NCI-H1048 (cell line): Measurements from ENCODE around the gene ILK.

ENCODE experiments used
- DNase-seq: peaks from one replicate; lab custom pipeline; 2025; lab: John Stamatoyannopoulos, UW

ILK gene

DNA sequence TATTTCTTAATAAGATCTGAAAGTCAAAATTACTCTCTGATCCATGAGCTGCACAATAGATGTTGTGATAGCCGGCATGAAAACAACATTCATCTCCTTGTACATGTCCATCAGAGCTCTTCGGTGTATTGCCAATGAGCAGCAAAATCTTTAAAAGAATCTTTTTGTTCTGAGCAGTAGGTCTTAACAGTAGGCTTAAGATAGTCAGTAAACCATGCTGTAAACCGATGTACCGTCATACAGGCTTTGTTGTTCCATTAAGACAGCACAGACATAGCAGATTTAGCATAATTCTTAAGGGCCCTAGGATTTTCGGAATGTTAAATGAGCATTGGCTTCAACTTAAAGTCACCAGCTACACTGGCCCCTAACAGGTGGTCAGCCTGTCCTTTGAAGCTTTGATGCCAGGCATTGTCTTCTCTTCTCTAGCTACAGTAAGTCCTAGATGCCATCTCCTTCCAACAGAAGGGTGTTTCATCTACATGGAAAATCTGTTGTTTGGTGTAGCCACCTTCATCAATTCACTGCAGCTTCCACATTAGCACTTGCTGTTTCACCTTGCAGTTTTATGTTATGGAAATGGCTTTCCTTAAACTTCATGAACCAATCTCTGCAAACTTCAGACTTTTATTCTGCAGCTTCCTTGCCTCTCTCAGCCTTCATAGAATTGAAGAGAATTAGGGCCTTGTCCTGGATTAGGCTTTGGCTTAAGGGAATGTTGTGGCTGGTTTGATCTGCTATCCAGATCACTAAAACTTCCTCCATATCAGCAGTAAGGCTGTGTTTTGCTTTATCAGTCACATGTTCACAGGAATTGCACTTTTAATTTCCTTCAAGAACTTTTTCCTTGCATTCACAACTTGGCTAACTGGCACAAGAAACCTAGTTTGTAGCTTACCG lies 28.5 kb upstream of the ILK start:
- no peak for DNase-seq

DNA sequence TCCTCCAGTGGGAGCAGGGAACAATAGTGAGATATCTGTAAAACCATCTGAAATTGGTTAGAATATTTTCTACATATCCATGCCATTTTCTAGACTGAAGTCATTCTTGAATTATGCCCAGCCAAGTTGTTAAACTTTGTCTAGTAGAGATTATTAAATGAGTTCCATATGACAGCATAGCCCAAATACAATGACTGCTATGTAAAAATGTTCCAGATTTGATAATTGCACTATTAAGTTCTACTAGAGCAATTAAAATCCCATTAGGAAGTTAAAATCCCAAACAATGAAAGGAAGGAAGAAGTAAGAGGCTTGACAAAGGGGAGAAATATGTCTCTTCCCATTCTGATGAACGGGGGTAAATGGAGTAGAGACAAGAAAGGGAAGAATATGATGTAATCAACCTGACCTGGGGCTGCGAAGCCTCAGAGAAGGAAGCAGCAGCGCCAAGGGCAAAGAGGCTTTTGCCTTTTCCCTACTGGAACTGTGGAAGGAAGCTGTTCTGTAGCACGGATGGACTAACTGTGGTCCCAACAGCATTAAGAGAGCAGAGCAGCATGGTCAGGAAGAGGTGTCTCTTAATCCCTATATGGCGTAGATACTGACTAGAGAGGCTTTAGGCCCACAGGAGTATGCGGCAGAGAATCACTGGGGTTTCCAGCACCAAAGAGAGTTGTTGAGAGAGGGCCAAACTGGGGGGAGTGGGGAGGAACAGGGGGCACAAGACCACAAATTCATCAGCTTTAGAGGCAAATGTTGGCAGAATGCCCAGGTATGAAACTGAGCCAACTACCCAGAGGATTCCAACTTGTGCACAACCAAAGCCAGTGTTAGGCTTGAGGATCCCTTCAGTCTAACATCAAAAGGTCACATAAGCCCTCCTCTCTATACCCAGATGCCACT lies 26.9 kb upstream of the ILK start:
- DNase-seq, result no peak

DNA sequence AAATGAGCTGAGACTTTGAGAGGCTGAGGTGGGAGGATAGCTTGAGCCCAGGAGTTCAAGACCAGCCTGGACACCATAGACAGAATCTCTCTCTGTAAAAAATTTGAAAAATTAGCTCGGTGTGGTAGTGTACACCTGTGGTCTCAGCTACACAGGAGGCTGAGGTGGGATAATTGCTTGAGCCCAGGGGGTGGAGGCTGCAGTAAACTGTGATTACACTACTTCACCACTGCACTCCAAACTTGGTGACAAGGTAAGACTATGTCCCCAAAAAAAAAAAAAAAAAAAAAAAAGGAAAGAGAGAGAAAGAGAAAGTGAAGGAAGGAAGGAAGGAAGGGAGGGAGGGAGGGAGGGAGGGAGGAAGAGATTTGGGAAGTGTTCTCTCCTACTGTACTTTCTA lies 25.4 kb upstream of the ILK start:
- no peak for DNase-seq

DNA sequence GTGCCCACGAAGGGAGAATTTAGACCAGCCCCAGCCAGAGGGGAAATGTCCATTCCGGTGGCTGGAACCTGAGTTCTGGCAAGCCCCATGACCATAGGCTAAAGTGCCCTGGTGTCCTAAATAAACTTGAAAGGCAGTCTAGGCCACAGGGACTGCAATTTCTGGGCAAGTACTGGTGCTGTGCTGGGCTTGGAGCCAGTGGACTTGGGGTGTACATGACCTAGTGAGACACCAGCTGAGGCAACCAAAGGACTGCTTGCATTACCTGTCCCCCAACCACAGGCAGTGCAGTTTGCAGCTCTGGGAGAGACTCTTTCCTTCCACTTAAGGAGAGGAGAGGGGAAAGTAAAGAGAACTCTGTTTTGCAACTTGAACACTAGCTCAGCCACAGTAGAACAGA lies 23.9 kb upstream of the ILK start:
- DNase-seq, result no peak

DNA sequence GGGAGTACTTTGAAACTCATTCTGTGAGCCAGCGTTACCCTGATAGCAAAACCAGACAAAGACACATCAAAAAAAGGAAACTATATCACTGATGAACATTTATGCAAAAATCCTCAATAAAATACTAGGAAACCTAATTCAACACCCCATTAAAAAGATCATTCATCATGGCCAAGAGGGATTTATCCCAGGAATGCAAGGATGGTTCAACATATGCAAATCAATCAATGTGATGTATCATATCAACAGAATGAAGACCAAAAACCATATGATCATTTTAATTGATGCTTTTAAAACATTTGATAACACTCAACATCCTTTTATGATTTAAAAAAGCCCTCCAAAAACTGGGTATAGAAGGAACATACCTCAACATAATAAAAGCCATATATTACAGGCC lies 20.0 kb upstream of the ILK start:
- DNase-seq, result no peak

DNA sequence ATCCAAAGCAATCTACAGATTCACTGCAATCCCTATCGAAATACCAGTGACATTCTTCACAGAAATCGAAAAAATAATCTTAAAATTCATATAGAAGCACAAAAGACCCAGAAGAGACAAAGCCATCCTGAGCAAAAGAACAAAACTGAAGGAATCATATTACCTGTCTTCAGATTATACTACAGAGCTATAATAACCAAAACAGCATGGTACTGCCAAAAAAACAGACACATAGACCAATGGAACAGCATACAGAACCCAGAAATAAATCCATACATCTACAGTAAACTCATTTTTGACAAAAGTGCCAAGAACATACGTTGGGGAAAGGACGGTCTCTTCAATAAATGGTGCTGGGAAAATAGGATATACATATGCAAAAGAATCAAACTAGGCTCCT lies 19.0 kb upstream of the ILK start:
- DNase-seq, result no peak

DNA sequence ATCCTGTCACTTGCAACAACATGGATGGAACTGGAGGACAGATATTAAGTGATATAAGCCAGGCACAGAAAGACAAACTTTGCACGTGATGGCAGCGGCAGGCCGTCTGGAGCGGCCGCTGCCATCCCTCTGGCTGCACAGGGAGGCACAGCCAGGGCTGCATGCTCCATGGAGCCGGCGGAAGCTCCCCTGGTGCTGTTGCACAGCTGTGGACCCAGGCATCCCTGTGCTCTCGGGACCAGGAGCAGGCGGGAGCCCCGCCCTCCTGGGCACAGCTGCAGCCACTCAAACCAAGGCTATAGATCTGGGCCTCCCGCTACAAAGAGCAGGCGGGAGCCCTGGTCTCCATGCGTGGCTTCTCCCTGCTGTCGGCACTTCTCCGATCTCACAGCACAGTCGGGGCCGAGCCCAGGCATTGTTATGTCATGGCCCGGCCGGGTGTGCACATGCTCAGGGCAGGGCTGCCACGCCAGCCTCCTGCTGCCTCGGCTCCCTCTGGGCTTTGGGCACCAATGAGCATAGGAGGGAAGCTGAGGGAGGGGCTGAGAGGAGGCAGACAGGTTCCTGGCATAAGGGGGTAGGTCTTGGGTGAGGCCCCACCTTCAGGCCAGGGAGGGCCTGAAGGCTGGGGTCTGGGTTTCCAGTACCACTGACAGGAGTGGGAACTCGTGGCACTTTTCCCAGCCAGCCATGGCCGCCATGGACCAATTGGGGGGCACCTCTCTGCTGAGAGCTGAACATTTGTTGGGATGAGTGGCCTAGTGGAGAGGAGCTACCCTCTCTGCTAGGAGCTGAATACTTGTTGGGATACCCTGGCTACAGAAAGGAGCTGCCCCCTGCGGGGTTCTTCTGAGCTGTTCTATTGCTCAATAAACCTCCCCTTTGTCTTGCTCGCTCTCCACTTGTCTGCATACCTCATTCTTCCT lies 16.9 kb upstream of the ILK start:
- no peak for DNase-seq

DNA sequence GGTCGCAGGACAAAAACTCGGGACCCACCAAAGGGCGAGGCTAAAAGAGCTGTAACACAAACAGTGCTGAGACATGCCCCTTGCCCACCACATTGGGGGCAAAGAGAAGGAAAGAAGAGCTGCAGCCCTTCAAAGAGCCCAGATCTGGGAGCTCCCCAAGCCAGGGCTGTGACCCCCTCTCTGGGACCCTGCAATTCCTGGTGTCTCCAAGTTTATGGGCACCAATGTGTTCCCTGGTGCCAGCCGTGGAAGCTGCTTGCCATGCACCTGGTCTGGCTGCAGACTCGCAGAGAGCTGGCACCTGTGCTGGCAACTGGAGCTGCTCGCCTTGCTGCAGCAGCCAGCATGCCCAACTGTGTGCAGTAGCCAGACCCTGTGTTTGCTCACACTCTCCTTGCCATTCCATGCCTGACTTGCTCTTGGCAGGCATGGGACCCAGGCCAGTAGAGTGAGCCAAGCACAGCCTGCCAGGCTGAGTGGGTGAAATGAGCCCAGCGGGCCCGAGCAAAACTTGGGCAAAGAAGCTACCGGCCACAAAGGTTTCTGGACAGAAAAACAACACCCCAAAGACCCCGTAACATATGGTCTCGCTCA lies 16.1 kb upstream of the ILK start:
- no peak for DNase-seq

DNA sequence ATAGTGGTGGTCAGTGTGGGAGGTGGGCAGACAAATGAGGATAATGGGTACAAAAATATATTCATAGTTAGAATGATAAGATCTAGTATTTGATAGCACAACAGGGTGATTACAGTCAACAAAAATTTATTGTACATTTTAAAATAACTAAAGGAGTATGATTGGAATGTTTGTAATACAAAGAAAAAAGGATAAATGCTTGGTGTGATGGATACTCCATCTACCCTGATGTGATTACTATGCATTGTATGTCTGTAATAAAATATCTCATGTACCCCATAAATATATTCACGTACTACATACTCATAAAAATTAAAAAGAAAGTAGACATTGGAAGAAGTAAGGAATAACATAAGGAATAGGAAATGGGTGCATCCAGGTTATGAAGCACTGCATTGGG lies 15.6 kb upstream of the ILK start:
- DNase-seq, result no peak

DNA sequence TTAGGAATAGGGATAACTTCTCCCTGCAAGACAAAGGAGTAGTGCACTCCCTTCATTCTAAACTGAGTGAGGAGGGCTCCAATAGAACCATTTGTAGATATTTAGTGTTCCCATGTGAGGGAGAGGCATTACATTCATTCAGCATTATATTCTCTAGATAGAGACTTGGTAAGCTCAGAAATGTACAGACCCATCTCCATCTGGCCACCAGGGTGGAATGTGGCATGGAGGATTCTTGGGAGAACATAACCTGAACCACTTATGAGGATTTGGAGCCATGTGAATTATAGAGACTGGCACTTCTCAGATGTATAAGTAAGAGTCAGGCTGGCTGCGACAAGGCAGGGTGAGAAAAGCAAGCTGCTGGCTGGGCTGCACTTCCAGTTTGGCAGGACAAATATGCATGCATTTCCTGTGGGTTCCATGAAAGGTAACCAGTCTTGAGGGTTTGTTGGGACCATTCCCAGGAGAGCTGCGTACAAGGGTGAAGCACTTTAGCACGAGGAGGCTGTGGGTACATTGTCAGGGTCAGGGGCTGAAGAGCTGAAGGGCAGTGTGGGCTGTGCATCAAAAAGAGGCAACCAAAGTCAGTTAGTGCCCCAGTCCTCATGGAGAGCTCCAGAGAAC lies 9.3 kb upstream of the ILK start:
- DNase-seq, result no peak

DNA sequence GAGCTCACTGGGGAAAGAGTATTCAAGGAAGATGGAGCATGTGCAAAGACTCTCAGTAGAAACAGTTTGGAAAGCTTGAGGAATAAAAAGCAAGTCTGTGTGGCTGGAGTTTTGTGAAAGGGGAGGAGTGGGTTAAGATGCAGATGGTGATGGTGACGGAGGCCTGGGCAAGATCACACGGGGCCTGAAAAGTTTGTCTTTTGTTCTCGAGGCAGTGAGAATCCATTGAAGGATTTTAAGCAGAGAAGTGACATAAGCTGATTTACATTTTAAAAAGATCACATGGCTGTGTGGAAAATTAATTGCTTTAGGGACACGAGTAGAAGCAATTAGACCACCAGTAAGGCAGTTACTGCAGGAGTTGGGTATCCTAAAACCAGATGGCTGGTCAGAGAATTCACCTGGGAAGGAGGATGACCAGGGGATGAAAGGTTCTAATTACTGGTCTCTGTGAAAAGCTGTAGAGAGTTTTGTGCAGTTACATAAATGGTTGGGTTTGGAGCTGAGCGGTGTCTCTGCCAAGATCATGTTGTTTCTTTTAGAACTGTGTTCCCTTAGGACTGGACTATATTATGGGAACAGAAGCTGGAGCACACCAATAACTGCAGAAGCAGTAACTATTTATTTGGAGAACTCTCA lies 7.2 kb upstream of the ILK start:
- DNase-seq, result no peak

DNA sequence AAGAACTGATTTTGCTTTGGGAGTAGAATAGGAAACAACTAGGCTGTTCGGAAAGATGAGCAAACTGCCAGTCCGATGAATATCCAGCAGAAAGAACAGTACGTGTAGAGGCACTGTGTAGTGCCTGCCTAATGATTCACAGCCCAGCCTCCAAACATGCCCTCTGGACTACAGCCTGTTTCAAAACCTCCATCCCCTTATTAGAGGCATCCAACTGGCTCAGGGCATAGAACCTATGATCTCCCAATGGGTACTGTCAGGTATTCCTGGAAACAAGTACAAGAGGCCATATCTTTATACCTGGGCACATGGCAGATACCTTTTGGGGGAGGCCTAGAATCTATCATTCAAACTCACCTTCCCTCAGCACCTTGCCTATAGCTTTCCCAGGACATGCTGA lies 5.0 kb upstream of the ILK start:
- DNase-seq, result no peak

DNA sequence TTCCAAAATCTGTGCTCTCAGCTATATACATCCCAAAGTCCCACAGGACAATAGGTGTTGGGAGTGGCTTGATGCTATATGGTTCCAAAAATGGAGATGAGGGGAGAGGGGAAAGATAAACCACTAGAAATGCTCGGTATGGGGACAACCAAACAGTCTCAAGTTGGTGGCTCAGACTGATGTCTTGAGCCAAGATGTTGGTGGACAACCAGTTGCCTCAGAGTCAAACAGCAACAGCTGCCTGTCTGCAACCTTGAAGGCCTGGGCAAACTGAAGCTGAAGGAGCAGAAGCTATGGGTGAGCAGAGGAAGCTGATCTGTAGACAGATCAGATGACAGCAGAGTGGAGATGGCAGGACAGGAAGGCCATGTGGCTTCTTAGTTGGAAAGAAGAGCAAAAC lies 4.1 kb upstream of the ILK start:
- no peak for DNase-seq

DNA sequence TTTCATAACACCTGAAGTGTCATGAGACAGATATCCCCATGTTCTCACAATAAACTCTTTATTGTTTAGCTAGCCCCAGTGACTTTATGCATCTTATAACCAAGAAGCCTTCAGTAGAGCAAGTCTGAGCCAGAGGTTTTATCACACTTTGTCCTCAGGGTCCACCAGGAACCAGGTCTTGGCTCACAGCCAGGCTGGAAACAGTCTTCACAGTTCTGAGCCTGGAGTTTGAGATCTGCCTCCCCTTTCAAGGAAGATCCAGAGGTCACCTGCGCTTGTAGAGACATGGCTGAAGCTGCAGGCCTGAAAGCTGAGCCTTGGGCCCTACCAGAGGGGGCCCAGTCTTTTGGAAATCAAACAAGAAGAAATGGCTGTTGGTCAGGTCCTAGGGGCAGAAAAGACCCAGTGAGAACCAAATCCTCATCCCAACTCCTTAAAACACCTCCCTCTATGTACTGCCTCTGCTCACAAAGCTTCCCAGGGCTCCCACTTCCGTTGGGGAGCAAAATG lies 3.6 kb upstream of the ILK start:
- no peak for DNase-seq

DNA sequence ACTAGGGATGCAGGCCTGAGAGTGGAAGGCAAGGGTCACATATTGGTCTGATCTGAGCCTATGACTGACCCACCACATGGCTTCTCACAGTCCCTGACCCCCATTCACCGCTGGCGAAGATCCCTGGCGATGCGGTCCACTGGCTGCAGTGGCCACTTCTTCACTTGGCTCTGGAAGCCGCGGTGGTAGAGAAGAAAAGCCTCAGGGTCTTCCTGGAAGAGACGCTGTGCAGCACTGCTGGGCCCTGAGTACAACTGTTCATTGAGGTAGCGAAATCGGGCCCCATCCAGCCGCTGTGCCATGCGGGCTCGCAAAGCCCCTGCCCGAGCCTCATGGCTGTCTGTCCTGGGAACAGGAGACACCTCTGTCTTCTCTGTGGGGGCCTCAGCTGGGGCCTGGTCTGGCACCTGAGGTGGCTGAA lies 2.5 kb upstream of the ILK start:
- DNase-seq, result no peak

DNA sequence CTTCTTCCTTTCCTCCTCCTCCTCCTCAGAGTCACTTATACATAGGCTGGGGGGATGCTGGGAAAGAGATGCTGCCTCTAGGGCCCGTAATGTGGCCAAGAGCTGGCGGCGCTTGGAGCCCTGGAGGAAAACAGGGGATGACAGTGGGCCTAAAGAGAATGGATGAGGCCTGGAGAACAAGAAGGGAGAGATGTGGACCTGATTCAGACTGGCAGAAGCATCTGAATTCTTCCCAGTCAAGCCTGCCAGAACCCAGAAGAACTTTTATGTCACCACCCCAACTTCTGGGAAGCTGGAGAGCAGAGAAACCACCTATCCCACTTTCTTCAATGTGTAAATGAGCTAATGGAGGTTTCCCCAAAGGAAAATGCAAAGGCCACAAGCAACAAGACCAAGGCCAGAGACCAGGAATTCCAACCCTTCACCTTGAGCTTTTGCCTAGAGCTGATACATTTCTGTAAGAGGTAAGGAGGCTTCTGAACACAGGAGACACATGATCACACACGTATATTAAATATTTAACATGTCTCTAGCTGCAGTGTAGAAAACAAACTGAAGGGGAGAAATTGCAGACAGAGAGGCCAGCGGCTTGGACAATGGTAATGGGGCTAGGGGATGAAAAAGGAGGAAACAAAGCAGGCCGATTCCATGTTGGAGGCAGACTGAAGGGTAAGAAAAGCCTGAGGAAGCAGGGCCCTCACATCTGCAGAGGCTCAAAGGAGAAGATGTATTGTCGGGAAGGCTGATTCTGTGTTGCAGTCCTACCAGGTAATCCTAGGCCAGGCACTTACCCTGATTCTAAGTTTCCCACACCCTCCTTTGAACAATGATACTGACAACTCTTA lies 1.3 kb upstream of the ILK start:
- DNase-seq, result no peak

DNA sequence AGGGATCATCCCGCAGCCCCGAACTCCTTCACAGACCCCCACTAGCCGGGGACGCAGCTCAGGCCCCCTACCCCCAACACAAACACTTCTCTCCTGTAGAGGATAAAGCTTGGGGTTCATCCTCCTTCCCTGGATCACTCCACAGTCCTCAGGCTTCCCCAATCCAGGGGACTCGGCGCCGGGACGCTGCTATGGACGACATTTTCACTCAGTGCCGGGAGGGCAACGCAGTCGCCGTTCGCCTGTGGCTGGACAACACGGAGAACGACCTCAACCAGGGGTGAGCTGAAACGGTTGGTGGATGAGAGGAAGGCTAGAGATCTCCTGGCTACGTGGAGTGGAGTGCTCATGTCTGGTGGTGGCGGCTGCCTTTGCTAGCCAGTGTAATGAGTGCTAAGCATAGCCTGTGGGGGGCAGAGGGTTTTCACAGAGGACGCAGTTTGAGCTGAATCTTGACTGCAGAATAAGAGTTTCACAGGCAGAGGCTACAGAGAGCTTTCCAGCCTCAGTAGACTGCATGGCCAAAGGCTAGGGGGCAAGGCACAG lies 580 bp downstream of the ILK start:
- no peak for DNase-seq

DNA sequence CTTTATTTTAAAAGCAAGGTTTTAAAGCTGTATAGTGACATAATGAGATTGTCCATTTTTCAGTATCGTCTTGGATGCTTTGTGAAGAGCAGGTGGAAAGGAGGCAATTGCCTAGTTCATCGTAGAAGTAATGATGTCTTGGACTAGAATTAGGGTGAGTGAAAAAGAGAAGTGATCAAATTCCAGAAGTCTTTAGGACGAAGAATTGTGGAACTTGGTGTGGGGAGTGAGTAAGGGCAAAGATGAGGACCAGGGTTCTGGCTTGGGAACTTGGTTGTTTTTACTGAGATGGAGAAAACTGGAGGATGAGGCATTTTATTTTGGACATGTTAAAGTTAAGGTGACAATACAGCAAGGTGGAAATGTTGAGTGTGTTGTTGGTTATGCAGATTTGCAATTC lies 1.2 kb downstream of the ILK start:
- DNase-seq, result no peak

DNA sequence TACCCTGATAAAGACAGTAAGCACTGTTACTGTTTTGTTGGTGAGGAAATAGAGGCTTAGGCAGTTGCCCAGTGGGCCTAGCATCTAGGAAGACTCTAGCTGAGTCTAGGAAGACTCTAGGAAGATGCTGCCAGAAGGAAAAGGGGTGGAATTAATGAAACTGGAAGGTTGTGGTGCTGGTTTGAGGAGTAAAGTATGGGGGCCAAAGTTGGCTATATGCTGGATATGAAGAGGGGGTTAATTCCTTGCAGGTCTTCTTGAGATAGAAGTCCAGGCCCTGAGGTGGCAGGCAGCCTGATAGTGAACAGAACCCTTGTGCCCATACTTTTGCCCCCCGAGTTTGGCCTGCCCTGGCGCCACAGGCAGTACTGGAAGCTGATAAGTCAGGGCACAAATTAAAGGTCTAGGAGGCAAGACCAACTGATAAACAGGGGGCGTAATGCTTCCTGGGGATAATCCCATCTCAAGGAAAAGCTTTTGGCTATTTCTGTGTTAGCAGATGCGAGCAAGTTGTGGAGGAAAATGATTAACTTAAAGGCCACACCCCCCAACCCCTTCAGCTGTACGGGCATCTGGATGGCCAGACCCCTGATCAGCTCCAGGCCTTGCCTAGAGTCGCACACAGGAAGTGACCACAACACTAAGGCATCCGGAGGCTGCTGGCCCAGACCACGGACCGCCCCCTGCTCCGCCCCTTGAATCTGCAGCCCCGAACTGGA lies 3.1 kb downstream of the ILK start:
- DNase-seq, result no peak
